NT2/D1 (cell line): ENCODE data around the gene NFATC4.

ENCODE experiments used
- SUZ12 ChIP-seq: IDR thresholded peaks from 2 replicates; pipeline ENCODE4 v1.6.1; 2011; ENCODE audit not compliant: insufficient read length, insufficient read depth; ENCODE audit errors: extremely low read depth
- YY1 ChIP-seq: IDR thresholded peaks from 2 replicates; pipeline ENCODE4 v1.6.1; 2011; ENCODE audit not compliant: insufficient read length, insufficient read depth

DNA sequence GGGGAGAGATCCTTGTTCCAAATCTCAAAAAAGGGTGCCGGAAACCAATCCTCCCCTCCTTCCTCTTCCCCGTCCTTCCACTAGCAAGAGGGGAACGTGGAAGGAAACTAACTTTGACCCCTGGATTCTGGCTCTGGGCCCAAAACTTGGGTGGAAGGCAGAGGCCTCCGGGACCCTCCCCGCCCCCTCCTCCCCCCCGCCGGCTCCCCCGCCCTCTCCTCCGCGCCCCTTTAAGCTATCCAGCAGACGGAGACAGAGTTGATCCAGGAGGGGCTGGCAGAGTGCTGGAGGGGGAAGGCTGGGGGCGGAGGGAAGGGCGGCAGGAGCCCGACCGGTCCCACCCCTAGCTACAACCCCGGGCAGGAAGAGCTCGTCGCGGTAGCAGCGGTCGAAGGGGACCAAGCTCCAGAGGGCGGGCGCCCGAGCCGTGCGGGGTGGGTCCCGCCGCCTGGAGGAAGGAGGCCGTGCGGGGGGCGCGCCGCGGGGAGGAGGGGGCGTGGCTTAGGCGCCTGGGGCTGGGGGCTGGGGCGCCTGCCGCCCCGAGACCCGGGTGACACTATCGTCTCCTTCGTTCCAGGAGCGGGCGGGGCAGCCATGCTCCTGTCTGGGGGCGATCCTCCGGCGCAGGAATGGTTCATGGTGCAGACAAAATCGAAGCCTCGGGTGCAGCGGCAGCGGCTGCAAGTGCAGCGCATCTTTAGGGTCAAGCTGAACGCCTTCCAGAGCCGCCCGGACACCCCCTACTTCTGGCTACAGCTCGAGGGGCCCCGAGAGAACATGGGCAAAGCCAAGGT is 30.9 kb downstream of the NFATC4 start, which contains the start of gene NYNRIN:
- TF ChIP-seq YY1 (no peak), SUZ12 (no peak)
